ENCODE measurements around the gene CD151.

GRCh38 chr11:865462-866430, 33.0 kb downstream of the CD151 start:
- TF ChIP-seq CTCF (IDR thresholded peaks at IDR 0.05) (no peak), POLR2A (IDR thresholded peaks at IDR 0.05) (no peak)

All from esophagus squamous epithelium (tissue), 4 donors.